ENCODE data around the gene FIS1.
"Not testable (repeated sequence)": the region's sequence is repeated elsewhere in the genome, so short reads cannot be mapped to it uniquely, and the experiment has no call there.

The FIS1 gene

GRCh38 chr7:101255796-101256195, 10.9 kb upstream of the FIS1 start:
- no peak for DNase-seq

GRCh38 chr7:101253199-101253598, 8.3 kb upstream of the FIS1 start:
- not testable (repeated sequence) for DNase-seq

- peak; percentile 96 for DNase-seq
These were observed 7.2 kb upstream of the FIS1 start for GRCh38 chr7:101251871-101252659.

- DNase-seq = no peak
These were observed 5.4 kb upstream of the FIS1 start for GRCh38 chr7:101250324-101250723.

GRCh38 chr7:101248276-101248675, 3.4 kb upstream of the FIS1 start:
- DNase-seq = no peak

- no peak for DNase-seq
These were observed 327 bp upstream of the FIS1 start for GRCh38 chr7:101245147-101245668.

- no peak for DNase-seq
These were observed 1.1 kb downstream of the FIS1 start for GRCh38 chr7:101243646-101244374.

GRCh38 chr7:101241443-101242349, 3.2 kb downstream of the FIS1 start:
- no peak for DNase-seq

GRCh38 chr7:101241015-101241363, 3.9 kb downstream of the FIS1 start:
- no peak for DNase-seq

GRCh38 chr7:101240226-101241014, 4.5 kb downstream of the FIS1 start:
- DNase-seq = no peak

GRCh38 chr7:101239951-101240220, 5.0 kb downstream of the FIS1 start:
- no peak for DNase-seq

- no peak for DNase-seq
These were observed 5.5 kb downstream of the FIS1 start for GRCh38 chr7:101239191-101239950.

GRCh38 chr7:101238226-101239182, 6.4 kb downstream of the FIS1 start:
- no peak for DNase-seq

GRCh38 chr7:101237206-101238067, 7.4 kb downstream of the FIS1 start, which contains the start of gene CLDN15:
Gene CLDN15, minus strand, starts transcription at chr7:101237802. Its CDS starts 221 bp downstream, at chr7:101237581.
- no peak for DNase-seq

- no peak for DNase-seq
These were observed 8.5 kb downstream of the FIS1 start for GRCh38 chr7:101236292-101236835.

- no peak for DNase-seq
These were observed 9.4 kb downstream of the FIS1 start for GRCh38 chr7:101235522-101235921.

- no peak for DNase-seq
These were observed 9.8 kb downstream of the FIS1 start for GRCh38 chr7:101235050-101235449.

- no peak for DNase-seq
These were observed 10.2 kb downstream of the FIS1 start for GRCh38 chr7:101234636-101235035.

- no peak for DNase-seq
These were observed 10.9 kb downstream of the FIS1 start for GRCh38 chr7:101233907-101234547.

Data from activated CD4-positive, alpha-beta T cell treated with anti-CD3 and anti-CD28 coated beads for 1 hour (primary cell).